ENCODE measurements around the gene SAMD4A. TPM values are rescaled to one million over a fixed set of nuclear protein-coding genes. Genes with fewer than 3 reads are reported as not detected.
"Not testable (repeated sequence)": the region's sequence is repeated elsewhere in the genome, so short reads cannot be mapped to it uniquely, and the experiment has no call there.

The SAMD4A gene
- total RNA-seq, 1 experiment from 2014 or later, result 17.0 TPM

DNA sequence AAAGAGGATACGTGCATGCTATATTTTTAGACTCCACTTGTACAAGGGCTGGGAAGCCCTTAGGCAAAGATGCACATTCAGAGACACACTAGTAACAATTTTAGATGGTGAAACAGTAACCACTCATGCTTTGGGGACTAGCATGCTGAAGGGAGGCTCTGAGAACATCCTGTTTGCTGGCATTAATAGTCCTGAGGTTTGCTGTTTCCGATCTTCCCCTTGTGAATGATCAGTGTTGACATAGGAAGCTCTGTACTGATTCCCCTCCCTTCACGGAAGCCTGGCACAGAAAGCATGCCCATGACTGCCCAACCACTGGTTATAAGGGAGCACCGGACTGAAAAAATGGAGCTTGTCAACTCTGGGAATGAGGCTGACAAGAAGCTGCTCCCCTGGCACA lies 171.1 kb downstream of the SAMD4A start:
- no peak for DNase-seq (ENCODE audit: low spot score)
- in situ Hi-C loops (cut with HindIII; ENCODE audit: low sequenced_read_pairs), result no loop called here

DNA sequence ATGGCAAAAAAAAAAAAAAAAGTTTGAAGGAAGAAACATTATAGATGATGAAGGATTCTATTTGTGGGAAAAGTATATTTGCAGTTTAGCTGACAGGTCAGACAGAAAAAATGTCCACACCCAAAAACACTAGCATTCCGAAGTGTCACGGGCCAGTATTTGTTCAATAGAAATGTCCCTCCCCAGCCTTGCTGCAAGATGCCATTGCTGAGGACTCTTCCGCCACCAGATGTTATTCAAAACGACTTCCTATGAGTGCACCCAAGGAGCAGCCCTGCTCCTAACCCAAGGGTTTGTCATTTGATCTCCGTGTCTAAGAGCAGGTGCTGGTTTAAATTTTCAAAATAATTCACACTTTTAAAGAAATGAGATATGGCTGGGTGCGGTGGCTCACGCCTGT lies 172.6 kb downstream of the SAMD4A start:
- DNase-seq (ENCODE audit: low spot score), result no peak
- in situ Hi-C loops (cut with HindIII; ENCODE audit: low sequenced_read_pairs), result no loop called here

DNA sequence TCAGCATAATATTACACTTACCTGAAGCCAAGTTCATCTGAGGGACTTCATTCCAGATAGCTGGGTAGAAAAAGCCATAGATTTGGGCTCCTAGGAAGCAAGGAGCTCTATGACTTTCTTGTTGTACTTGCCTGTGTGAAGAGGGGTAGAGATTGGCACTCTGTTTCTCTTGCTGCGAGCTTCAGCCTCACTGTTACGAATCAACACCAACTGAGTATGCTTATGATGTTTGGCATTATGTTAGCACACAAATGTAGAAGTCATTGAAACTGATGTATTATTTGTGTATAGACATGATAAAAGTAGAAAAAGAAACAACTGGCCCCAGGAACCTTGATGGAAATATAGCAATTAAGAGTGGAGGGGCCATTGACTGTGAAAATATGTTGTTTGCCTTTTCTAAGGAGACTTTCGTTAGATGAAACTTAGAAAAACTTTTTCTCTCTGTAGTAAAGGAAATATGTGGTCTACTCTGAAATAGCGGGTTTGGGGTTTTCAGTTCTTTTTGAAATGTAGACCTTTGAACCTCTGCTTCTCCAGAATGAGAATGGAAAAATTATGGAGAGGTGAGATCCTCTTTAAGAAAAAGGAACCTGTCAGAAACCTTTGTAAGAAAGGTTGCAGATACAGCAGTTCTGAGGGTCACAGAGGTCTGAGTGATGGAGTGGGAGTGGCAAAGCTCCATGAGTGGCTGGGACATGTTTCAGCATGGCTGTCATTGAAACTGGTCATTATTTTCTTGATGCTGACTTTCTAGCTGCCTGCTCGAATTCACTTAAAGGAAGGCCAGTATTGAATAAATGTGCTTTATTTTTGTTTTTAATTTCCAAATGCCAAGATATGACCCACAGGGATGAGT lies 175.8 kb downstream of the SAMD4A start:
- in situ Hi-C loops (cut with HindIII; ENCODE audit: low sequenced_read_pairs), result no loop called here
- DNase-seq (ENCODE audit: low spot score), result no peak

DNA sequence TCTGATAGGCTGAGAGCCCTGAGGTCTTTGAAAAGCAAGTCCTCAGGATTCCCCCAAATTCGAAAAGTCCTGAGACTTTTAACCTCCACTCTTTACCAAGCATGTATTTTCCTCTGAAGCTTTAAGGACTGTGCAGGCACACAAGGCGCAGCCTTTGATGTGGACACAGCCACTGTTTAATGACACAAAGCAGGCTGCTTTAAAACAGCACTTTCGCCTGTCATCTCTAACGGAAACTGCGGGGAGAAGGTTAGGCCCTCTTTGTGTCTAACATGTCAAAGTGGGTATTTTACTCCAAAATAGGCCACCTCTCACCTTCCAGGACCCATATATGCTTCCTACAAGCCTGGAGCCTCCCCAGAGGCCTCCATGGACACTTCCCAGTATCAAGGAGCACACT lies 176.5 kb downstream of the SAMD4A start:
- in situ Hi-C loops (cut with HindIII; ENCODE audit: low sequenced_read_pairs), result no loop called here
- DNase-seq (ENCODE audit: low spot score), result no peak

DNA sequence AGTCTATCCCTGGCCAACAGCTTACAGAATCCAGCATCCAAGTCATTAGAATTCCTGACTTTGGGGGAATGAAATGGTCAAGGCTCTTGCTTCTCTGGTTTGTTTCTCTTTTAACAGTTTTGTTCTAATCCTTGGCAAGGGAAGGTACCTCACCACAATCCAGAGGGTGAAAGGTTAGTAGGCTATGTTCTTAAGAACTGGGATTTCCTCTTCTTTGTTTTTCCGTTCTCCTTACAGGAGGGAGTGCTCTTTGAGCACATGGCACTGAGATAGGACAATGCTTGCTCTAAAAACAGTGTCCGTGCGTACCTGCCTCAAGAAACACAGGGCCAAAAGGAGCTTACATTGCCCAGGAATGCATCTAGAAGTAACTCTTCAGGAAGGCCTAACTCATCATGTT lies 179.1 kb downstream of the SAMD4A start:
- no peak for DNase-seq (ENCODE audit: low spot score)

DNA sequence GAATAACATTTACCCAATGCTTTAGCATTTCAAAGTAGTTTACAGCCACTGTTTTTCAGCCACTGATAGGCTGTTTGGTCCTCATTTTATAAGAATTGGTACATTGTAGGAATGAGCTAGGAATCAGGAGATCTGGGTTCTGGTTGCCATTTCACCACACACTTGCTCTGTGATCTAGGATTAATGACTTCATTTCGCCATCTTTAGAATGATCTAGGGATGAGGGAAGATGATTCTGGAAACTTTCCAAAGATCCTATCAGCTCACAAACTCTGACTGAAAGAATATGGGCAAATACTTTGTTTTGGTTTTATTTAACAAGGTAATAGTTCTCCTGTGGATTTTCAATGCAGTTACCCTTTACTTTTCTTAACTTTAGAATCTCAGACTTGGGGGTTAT lies 180.7 kb downstream of the SAMD4A start:
- no peak for DNase-seq (ENCODE audit: low spot score)
- in situ Hi-C loops (cut with HindIII; ENCODE audit: low sequenced_read_pairs), result no loop called here

More for the DNA sequence above, 179.1 kb downstream of the SAMD4A start:
- in situ Hi-C loops (cut with HindIII; ENCODE audit: low sequenced_read_pairs), result no loop called here

DNA sequence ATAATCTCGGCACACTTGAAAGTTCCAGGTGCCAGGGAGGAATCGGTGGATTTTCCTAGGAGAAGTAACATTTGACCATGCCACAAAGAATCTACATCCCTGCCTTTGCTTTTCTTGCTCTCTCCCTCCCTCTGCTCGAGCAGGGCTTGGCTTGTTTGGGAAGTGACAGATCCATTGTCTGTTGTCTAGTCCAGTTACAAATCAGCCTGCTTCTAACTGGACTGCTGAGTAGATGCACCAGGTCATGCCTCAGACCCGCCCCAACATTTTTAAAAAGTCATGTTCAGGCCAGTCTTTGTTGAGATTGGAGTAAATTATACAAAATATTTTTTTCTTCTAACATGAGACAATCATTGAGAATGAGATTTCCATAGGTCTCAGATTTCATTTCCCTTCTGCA lies 182.3 kb downstream of the SAMD4A start:
- in situ Hi-C loops (cut with HindIII; ENCODE audit: low sequenced_read_pairs), result no loop called here
- DNase-seq (ENCODE audit: low spot score), result no peak

DNA sequence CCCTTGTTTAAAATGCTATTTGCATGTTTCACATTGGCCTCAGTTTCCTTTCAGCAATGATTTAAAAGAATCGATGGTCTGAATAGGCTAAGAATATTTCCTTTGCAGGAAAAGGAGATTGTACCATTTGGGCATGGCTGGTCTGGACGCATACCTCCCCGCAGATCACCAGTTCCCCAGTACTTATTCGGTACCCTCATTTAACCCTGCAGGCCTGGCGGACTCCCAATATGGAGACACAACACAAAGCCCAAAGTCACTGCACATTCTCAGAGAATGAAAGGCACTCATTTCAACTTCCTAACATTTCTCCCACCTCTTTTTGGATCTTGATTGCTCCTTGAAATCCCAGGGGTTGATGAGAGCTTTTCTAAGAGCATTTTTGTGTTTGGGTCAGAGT lies 182.8 kb downstream of the SAMD4A start:
- in situ Hi-C loops (cut with HindIII; ENCODE audit: low sequenced_read_pairs), result no loop called here
- DNase-seq (ENCODE audit: low spot score), result no peak

DNA sequence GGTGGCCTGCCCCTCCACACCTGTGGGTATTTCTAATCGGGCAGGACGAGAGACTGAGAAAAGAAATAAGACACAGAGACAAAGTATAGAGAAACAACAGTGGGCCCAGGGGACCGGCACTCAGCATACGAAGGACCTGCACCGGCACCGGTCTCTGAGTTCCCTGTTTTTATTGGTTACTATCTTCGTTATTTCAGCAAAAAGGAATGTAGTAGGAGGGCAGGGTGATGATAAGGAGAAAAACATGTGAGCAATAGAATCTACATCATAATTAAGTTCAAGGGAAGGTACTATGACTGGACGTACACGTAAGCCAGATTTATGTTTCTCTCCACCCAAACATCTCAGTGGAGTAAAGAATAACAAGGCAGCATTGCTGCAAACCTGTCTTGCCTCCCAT lies 185.7 kb downstream of the SAMD4A start:
- in situ Hi-C loops (cut with HindIII; ENCODE audit: low sequenced_read_pairs); DNase-seq (ENCODE audit: low spot score): not testable (repeated sequence)

DNA sequence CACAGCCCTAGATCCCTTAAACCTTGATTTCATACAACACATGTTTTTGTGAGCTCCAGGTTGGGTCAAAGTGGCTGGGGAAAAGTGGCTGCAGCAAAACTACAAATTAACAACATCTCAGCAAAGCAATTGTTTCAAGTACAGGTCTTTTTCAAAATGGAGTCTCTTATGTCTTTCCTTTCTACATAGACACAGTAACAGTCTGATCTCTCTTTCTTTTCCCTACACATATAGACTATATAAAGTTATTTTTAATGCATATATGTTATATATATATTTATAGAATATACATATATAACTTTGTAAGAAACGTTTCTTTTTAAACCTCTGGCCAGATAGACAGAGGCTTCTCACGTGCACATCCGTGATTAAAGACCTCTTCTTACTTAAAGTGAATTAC lies 186.5 kb downstream of the SAMD4A start:
- in situ Hi-C loops (cut with HindIII; ENCODE audit: low sequenced_read_pairs); DNase-seq (ENCODE audit: low spot score): not testable (repeated sequence)

DNA sequence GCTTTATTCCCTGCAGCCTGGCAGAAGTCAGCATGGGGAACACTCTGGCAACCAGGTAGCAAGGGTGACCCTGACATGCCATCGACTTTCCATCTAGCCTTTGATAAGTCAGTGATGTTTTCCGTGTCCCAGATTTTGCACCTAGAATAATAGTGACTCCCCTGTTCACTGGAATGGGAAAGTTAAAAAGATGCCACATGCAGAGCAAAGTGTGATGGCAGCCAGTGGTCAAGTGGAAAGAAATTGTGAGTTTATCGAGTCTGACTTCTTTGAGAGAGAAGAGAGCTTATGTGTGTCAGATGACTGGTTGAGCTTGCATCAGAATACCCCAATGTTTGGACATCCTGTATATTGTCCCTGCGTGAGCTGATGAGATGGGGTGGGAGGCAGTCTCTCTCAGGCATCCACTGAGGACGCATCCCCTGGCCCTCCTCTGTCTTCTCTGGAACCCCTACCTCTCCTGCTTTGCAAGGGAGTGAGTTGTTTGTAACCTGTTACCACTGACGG lies 187.2 kb downstream of the SAMD4A start:
- DNase-seq (ENCODE audit: low spot score), result no peak
- in situ Hi-C loops (cut with HindIII; ENCODE audit: low sequenced_read_pairs), result no loop called here

DNA sequence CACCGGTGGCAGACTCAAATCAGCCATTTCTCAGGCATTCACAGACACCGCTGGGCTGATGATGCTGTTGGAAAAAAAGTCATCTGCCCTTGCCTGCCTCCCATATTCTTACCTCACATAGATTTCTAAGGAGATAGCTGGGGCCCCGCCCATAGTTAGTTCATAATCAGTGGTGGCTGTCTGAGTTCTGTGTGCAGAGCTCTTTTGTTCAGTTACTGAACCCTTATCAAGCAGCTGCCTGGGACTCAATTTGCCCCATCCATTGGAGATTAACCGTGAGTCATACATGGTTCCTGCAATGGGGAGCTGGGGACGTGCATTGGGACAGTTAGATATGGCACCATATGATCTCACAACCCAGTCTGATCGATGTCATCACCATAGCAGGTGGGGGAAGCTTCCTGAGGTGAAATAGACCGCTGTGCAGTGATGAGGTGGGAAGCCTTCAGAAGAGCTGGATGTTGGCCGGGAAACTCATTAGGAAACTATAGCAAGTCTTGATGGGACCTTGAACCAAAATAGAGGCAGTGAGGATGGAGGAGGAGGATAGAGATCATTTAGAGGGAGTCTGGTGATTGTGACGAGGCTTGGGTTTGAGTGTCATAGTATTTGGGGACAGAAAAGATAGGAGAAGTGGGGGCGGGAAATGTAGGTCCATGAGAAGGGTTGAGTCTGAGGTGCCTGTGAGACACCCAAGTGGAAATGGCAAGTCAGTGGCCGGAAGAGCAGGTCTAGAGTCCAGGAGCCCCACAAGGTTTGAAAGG lies 187.9 kb downstream of the SAMD4A start:
- in situ Hi-C loops (cut with HindIII; ENCODE audit: low sequenced_read_pairs), result loop anchor here (5.0 kb wide), 1 partner anchor 37 kb away; no protein-coding TSS in a partner anchor
- DNase-seq (ENCODE audit: low spot score), result no peak

DNA sequence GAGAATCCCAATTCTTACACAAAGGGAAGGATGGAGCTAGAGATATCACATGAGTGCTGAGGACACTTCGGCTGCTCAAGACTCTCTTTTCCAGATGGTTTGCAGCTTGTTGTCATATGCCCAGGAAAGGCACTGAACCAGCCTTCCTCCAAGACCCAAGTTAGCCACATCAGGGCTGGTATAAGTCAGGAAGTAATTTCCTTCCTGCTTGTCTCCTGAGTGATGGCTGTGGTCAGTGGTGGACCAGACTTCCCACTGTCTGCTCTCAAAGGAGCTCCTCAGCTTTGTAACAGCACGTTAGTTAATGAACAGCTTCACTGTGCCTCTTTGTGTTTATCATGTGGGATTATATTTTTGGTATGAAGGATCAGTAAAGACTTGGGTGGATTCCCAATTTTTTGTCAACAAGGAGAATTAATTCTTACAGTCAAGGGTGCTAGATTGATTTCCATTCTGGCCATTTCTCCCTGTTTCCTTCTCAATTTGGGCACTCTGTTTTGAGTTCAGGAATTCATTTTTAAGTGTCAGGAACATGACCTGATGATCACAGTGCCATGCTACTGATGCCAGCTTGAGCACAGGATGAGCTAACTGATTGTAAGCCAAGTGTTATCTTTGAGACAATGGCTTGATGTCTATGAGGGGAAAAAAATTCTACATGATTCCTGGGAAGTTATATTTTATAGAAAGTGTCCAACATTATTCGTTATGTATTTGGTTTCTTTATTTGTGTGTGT lies 189.9 kb downstream of the SAMD4A start:
- DNase-seq (ENCODE audit: low spot score), result peak; percentile 61
- in situ Hi-C loops (cut with HindIII; ENCODE audit: low sequenced_read_pairs), result loop anchor here (5.0 kb wide), 1 partner anchor 35 kb away; no protein-coding TSS in a partner anchor

DNA sequence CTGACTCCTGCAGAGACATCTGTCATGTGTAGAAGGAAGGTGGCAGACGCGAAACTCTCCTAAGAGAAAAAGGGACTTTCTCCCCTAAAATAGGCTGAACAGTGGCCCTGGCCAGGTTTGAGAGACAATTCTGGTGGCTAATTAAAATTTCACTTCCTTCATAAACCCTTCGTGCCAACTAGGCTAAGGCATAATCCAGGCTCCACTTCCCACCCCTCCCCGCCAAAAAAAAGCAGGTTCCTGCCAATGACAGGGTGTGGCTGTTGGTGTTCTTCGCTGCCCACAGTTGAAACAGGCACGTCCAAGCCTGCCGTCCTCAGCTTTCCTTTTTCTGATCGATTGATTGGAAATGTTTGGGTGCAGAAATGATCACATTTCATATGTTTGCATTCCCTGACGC lies 191.1 kb downstream of the SAMD4A start:
- peak; percentile 66 for DNase-seq (ENCODE audit: low spot score)
- in situ Hi-C loops (cut with HindIII; ENCODE audit: low sequenced_read_pairs), result loop anchor here (5.0 kb wide), 1 partner anchor 34 kb away; no protein-coding TSS in a partner anchor

DNA sequence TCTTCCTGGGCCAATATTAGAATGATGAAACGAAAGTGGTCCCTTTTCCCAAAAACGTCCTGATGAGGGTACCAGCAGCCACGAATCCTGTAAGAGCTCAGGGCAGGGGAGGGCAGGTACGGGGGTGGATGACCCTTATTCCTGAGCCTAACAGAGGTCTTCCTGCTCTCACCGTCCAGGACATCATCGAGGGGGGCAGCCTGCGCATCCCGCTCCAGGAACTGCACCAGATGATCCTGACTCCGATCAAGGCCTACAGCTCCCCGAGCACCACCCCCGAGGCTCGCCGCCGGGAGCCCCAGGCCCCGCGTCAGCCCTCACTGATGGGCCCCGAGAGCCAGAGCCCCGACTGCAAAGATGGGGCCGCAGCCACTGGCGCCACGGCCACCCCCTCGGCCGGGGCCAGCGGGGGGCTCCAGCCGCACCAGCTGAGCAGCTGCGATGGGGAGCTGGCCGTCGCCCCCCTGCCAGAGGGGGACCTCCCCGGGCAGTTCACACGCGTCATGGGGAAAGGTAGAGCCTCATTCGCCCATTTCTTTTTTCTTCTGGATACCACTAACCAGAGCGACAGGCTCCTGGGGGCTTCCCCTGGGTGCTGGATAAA lies 193.2 kb downstream of the SAMD4A start:
- in situ Hi-C loops (cut with HindIII; ENCODE audit: low sequenced_read_pairs), result loop anchor here (5.0 kb wide), 1 partner anchor 32 kb away; no protein-coding TSS in a partner anchor
- no peak for DNase-seq (ENCODE audit: low spot score)

DNA sequence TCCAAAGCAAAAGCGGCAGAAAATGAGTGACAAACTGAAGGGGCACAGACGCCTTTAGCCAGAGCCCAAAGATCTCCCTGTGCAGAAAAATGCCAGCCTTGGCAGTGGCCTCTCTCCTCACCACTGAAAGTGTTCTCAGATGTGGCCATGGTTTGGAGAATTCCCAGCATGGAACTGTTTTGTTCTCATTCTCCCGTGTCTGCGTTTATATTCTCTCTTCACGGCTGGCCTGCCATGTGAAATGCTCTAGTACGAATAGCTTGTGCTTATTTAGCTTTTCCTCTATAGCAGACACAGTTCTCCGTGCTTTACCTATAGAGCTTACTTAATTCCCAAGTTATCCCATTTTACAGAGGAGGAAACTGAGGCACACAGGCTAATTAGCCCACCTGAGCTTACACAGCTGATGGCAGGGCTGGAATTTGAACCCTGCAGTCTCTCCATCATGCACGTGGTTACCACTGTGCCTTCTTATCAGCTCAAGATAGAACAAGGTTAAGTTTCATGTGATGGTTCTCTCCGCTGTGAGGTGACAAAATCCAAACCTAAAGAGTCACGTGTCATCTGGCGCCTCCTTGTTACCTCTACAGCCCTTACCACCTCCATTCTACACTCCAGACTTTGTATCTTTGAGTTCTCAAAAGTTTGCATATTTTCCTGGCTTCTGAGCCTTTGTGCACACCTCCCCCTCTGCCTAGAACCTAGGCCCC lies 194.1 kb downstream of the SAMD4A start:
- no peak for DNase-seq (ENCODE audit: low spot score)
- in situ Hi-C loops (cut with HindIII; ENCODE audit: low sequenced_read_pairs), result no loop called here

DNA sequence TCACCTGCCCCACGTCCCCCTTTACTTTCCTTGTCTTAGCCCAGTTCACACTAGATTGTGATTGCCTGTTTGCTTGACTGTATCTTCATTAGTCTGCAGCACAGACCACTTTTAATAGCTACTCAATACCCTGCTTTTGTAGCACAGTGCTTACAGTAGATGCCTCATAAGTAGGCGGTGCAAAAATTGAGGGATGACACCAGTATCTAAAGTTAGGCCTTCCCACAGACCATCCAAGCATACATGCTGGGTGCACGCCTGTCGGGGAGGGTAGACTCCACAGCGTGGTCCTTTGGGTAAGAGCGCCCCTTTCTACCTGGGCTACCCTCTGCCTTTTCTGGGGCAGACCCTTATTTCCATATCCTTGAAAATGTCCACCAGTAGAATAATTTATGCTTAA lies 194.9 kb downstream of the SAMD4A start:
- in situ Hi-C loops (cut with HindIII; ENCODE audit: low sequenced_read_pairs), result no loop called here
- DNase-seq (ENCODE audit: low spot score), result no peak

DNA sequence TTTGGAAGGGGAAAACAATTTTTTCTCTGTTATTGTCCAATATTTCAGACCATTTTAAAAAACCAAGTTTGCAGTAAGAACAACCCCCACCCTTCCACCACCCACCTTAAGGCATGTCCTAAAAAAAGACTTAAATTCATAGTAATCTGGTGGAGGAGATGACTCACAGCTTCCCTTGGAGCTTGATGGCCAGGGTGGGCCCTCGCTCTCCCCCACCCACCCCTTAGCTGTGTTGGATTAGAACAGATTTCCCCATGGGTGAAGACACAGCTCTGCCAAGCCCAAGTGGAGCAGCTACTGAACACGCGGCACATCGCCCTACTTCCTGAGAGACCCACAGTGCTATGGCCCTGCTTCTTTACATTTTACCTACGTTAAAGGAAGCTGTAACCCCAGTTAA lies 195.4 kb downstream of the SAMD4A start:
- in situ Hi-C loops (cut with HindIII; ENCODE audit: low sequenced_read_pairs), result no loop called here
- no peak for DNase-seq (ENCODE audit: low spot score)

All from G401 (cell line).